GM12875 (cell line): ENCODE results near the gene SAMD11.
"Not testable (repeated sequence)": the region's sequence is repeated elsewhere in the genome, so short reads cannot be mapped to it uniquely, and the experiment has no call there.

ENCODE experiments used
- H3K4me3 ChIP-seq: one replicate; pipeline ENCODE4 v1.5.1; 2011; ENCODE audit warnings: low read depth, low read length, control low read depth
- CTCF ChIP-seq: IDR thresholded peaks from 2 replicates; pipeline ENCODE4 v1.5.1; 2011; ENCODE audit warnings: low read depth, mild to moderate bottlenecking, control low read depth, inconsistent platforms, low read length, moderate library complexity, borderline replicate concordance; ENCODE audit not compliant: insufficient read depth

The SAMD11 gene, protein sequence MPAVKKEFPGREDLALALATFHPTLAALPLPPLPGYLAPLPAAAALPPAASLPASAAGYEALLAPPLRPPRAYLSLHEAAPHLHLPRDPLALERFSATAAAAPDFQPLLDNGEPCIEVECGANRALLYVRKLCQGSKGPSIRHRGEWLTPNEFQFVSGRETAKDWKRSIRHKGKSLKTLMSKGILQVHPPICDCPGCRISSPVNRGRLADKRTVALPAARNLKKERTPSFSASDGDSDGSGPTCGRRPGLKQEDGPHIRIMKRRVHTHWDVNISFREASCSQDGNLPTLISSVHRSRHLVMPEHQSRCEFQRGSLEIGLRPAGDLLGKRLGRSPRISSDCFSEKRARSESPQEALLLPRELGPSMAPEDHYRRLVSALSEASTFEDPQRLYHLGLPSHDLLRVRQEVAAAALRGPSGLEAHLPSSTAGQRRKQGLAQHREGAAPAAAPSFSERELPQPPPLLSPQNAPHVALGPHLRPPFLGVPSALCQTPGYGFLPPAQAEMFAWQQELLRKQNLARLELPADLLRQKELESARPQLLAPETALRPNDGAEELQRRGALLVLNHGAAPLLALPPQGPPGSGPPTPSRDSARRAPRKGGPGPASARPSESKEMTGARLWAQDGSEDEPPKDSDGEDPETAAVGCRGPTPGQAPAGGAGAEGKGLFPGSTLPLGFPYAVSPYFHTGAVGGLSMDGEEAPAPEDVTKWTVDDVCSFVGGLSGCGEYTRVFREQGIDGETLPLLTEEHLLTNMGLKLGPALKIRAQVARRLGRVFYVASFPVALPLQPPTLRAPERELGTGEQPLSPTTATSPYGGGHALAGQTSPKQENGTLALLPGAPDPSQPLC

GRCh38 chr1:923131-923990, at the start of gene SAMD11:
SAMD11 (plus strand) TSS chr1:923923; CDS start chr1:924432, 509 bp downstream.
- no peak within 1 kb of the TSS for H3K4me3 ChIP-seq
- TF ChIP-seq CTCF: no peak

DNA sequence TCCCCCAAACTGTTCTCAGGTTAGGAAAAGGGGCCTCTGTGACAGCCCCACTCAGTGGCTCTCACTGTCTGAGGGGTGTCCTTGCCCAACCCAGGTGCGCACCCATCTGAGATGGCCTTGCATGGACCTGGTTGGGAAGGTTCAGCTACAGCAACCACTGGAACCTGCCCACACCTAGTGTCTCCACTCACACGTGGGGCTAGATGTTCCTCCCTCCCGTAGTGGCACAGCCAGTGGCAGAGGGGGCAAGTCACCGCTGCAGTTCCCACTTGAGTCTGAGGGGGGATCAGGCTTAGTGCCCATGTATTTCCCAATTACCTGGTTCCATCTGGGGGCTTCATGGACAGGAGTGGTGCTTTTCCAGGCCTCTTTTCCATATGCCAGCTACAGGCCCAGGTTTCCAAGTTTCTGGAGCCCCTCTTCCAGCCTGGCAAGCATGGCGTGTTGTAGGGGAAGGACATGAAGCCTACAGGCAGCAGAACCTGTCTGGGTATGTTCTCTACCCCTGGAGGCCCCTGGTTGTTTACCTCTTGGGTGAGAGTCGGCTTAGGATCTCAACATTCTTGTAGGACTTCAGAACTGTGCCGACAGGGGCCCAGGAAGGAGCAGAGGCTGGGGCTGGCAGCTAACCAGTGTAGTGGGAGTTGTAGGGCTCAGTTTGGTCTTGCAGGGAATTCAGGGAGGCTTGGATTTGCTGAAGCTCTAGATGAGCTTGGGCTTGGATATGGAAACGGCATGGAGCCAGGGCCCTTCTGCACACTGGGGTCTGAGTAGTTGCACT, 47.1 kb upstream of the SAMD11 start:
- not testable (repeated sequence) for H3K4me3 ChIP-seq

- not testable (repeated sequence) for H3K4me3 ChIP-seq
Observed at GRCh38 chr1:877209-877986, 46.3 kb upstream of the SAMD11 start.

DNA sequence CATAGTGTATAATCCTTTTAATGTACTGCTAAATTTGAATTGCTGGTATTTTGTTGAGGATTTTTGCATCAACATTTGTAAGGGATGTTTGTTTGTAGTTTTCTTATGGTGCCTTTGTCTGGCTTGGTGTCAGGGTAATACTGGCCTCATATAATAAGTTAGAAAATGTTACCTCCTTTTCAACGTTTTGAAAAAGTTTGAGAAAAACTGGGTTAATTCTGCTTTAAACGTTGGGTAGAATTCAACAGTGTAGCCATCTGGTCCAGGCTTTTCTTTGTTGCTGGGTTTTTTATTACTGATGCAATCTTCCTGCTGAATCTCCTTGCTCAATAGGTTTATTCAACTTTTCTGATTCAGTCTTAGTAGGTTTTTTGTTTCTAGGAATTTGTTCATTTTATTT, 43.2 kb upstream of the SAMD11 start:
- H3K4me3 ChIP-seq: not testable (repeated sequence)

GRCh38 chr1:880915-881314, 42.8 kb upstream of the SAMD11 start:
- not testable (repeated sequence) for H3K4me3 ChIP-seq

GRCh38 chr1:886311-886710, 37.4 kb upstream of the SAMD11 start:
- TF ChIP-seq CTCF: no peak
- no peak overlapping the region for H3K4me3 ChIP-seq

DNA sequence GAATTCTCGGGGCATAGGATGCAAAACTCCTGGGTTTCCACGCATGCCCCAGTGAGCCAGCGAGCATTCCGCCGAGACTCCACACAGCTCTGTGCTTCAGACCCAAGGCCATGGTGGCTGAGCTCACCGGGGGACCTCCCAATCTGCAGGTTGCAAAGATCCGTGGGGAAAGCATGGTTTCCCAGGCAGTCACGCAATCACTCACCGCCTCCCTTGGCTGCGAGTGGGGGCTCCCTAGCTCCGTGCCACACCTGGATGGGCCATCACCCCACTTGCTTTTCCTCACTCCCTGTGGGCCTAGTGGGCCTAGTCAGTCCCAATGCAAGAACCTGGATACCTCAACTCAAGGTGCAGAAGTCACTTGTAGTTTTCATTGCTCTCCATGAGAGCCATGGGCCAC, 37.0 kb upstream of the SAMD11 start:
- H3K4me3 ChIP-seq: no peak overlapping the region
- no peak for TF ChIP-seq CTCF

- H3K4me3 ChIP-seq: no peak overlapping the region
- no peak for TF ChIP-seq CTCF
Observed at GRCh38 chr1:888297-888696, 35.4 kb upstream of the SAMD11 start.

GRCh38 chr1:889774-890173, 33.9 kb upstream of the SAMD11 start:
- H3K4me3 ChIP-seq: not testable (repeated sequence)

- not testable (repeated sequence) for H3K4me3 ChIP-seq
Observed at GRCh38 chr1:890234-890633, 33.5 kb upstream of the SAMD11 start.
